Activated naive CD4-positive, alpha-beta T cell treated with Interleukin-2 at 50 U/mL for 16 hours (primary cell): Measurements from ENCODE around the gene NPC1L1.

Experiments
- DNase-seq: peaks from one replicate; pipeline ENCODE4 v3.0.0-alpha.2; 2020

Gene NPC1L1, protein sequence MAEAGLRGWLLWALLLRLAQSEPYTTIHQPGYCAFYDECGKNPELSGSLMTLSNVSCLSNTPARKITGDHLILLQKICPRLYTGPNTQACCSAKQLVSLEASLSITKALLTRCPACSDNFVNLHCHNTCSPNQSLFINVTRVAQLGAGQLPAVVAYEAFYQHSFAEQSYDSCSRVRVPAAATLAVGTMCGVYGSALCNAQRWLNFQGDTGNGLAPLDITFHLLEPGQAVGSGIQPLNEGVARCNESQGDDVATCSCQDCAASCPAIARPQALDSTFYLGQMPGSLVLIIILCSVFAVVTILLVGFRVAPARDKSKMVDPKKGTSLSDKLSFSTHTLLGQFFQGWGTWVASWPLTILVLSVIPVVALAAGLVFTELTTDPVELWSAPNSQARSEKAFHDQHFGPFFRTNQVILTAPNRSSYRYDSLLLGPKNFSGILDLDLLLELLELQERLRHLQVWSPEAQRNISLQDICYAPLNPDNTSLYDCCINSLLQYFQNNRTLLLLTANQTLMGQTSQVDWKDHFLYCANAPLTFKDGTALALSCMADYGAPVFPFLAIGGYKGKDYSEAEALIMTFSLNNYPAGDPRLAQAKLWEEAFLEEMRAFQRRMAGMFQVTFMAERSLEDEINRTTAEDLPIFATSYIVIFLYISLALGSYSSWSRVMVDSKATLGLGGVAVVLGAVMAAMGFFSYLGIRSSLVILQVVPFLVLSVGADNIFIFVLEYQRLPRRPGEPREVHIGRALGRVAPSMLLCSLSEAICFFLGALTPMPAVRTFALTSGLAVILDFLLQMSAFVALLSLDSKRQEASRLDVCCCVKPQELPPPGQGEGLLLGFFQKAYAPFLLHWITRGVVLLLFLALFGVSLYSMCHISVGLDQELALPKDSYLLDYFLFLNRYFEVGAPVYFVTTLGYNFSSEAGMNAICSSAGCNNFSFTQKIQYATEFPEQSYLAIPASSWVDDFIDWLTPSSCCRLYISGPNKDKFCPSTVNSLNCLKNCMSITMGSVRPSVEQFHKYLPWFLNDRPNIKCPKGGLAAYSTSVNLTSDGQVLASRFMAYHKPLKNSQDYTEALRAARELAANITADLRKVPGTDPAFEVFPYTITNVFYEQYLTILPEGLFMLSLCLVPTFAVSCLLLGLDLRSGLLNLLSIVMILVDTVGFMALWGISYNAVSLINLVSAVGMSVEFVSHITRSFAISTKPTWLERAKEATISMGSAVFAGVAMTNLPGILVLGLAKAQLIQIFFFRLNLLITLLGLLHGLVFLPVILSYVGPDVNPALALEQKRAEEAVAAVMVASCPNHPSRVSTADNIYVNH (N-terminal part only)

DNA sequence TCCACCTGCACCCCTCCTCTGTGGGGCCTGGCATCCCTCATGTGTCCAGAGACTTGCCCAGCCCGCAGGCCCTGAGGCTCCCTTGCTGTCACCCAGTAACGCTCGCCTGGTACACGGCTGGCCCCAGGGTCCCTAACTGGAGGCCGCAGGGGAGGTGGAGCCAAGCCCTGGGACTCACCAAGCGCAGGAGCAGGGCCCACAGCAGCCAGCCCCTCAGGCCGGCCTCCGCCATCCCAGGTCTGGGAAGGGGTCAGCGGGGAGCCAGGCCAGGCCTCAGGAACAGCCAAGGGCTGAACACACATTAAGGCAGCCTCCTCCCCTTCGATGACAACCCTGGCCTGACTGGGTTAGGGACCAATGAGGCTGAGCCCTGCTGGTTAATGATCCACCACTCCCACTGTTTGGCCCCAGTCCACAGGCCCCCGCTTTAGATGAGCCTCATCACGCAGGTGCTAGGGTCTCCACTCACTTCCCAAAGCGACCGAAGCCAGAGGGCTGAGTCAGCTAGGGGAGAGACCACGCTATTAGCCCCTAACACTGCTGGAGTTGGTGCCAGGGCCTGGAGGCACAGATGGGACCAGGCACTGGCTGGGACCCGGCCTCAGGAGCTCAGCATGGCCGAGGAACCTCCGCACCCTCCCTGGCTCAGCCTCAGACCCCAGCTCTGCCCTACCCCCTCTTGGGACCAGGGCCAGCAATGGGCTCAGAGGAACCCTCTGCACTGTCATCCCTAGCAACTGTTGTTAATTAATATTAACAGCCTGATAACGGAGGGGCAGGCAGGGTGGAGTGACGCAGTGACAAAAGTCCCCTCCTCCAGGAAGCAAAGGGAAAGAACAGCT lies at the start of gene NPC1L1:
NPC1L1 (minus strand) TSS at position 303 of the 842 bp plus-strand sequence; CDS start at position 232, 71 bp downstream.
- no peak for DNase-seq

DNA sequence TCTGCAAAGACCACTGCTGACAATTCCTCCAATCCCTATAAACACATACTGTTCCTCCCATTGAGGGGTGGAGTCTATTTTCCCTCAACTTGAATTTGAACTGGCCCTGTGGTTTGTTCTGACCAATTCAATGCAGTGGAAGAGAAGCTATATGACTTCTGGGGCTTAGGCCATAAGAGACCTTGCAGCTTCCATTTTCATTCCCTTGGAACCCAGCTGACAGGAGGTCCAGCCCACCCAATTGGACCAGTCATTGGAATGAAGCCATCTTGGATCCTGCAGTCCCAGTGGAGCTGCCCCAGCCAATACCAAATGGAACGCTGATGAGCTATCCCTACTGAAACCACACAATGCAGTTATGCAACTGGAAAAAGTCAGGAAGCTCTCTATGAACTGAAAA lies 49.8 kb upstream of the NPC1L1 start:
- no peak for DNase-seq

DNA sequence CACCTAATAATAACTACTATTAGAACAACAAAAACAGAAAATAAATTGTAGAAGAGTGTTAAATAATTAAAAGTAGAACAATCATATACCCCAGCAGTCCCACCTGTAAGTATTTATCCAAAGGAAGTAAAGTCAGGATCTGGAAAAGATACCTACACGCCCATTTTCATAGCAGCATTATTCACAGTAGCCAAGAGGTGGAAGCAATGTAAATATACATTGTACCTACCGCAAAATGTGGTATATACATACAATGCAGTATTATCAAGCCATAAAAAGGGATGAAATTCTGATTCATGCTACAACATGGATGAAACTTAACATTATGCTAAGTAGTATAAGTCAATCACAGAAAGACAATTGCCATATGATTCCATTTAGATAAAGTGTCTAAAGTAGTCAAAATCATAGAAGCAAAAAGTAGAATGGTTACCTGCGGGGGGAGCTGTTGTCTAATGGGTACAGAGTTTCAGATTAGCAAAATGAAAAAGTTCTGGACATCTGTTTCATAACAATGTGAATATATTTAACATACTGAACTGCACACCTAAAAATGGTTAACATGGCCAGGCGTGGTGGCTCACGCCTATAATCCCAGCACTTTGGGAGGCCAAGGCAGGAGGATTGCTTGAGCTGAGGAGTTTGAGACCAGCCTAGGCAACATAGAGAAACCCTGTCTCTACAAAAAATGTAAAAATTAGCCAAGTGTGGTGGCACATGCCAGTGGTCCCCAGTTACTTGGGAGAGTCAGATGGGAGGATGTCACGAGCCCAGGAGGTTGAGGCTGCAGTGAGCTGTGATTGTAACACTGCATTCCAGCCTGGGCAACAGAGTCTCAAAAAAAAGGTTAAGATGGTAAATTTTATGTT lies 46.9 kb upstream of the NPC1L1 start:
- DNase-seq = peak; percentile 62

DNA sequence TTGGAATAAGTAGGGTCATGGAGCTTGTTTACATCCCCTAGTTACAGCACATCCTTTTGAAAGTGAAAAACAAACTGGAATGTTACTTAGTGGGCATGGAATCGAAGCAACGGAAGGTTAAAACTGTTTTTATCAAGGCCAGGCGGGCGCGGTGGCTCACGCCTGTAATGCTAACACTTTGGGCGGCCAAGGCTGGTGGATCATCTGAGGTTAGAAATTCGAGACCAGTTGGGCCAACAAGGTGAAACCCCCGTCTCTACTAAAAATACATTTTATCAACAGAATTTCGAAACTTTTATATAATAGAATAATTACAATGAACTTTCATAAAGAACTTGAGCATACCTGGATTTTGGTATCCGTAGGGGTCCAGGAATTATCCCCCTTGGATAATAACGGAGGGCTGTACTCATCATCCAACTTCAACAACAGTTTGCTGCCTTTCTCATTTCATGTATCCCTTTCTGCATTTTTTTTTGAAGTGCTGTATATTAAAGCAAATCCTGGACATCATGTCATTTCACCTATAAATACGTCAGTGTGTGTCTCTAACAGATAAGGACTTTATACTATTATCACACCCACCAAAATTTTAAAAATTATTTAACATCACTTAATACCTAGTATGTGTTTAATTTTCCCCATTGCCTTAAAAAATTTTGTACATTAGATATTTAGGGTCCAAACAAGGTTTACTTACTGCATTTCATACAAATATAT lies 42.2 kb upstream of the NPC1L1 start:
- no peak for DNase-seq

DNA sequence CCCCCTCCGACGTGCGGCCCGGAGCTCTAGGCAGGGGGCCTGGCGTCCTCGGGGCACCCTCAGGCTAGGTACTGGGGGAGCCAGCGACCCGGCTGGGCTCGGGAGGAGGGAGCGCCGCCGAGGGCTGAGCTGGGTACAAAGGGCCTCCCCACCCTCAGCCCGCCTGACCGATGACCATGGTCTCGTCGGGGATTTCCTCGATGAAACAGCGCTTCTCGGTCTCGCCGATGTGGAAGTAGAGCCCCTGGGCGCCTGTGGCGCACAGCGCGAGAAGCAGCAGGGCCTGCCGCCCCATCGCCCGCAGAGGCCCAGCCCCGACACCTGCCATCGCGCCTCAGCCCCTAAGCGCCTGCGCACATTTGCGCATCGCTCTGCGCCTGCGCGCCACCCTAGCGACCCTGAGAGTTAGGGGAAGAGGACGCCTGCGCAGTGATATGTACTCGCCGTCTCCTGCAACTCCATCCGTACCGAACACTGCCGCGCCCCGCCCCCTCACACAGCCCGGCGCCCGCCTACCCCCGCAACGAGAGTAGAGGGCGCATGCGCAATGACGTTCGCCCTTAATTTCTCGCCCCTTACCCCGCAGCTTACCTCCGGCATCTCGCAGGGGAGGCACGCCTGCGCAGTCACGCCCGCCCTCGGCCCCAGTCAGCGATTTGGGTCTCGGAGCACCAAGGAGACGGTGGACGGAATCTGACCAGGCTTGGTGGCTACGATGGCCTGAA lies 40.9 kb upstream of the NPC1L1 start, which contains the start of gene TMED4:
TMED4 (minus strand) TSS at position 353 of the 725 bp plus-strand sequence; CDS start at position 328, 25 bp downstream.
- DNase-seq = peak; percentile 100

DNA sequence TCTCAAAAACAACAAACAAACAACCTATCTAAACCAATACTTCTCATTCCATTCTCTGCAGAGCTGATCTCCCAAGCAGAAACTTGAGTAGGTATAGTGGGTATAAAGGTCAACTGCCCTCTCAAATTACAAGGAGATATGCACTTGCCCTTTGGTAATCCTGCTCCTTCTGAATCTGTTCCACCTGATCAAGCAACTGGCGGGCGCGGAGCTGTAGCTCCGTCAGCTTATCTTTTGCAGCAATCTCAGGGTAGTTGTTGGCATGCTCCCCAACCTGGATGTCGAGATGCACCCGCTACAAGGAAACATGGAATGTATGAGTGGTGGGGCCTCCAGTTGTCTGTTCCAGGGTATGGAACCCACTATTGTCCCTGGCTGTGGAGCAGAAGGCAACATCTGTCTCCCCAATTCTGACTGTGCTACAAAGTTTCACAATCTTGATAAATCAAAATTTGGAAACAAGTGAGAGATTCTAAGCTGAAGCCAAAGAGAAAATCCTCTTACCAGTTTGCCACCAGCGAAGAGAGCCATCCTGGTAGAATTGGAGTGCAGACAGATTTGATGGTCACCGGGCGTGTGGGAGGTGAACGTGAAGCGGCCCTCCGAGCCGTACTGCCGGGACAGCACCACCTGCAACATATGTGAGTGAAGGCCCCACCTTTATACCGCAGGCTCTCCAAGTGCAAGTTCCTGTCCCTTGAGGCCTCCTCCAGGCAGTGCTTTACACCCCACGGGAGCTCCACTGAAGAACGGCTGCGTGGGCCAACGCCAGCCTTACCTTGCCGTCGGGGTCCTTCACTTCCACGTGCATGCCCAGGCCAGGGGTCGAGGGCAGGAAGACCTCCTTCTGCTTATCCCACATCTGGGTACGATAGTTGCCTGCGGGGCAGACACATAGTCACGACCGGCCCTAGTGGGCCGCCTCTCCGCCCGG lies 40.1 kb upstream of the NPC1L1 start:
- peak; percentile 45 for DNase-seq

DNA sequence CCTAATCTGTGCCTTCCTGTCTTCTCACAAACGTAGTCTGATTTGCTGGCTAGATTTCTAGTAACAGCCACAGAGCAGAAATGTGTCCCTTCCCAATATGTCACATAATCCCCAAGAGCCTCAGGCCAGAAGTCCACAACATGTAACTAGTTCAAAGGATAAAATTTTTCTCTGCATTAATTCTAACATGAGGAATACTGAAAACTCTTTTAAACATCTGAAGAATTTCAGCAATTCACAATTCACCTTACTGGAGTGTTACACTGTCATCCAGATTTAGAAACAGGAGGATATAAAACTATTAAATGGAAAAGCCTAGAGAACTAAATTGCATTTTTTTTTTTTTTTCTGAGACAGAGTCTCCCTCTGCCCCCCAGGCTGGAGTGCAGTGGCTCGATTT lies 35.1 kb upstream of the NPC1L1 start:
- no peak for DNase-seq

DNA sequence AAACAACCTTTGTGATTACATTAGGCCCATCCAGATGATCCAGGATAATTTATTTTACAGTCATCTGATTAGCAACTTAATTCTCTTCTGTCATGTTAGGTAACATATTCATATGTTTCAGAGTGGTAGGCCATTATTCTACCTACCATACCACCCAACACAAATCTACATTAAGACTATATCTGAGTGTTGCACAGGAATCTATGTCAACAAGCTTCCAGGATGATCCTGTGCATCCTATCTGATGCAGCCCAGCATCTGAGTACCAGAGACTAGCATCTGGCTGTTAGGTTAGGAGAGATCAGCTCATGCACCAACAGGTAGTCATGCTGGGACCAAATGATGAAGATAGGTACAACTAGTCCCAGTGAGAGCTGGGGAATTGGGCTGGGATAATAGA lies 33.9 kb upstream of the NPC1L1 start:
- DNase-seq = no peak

DNA sequence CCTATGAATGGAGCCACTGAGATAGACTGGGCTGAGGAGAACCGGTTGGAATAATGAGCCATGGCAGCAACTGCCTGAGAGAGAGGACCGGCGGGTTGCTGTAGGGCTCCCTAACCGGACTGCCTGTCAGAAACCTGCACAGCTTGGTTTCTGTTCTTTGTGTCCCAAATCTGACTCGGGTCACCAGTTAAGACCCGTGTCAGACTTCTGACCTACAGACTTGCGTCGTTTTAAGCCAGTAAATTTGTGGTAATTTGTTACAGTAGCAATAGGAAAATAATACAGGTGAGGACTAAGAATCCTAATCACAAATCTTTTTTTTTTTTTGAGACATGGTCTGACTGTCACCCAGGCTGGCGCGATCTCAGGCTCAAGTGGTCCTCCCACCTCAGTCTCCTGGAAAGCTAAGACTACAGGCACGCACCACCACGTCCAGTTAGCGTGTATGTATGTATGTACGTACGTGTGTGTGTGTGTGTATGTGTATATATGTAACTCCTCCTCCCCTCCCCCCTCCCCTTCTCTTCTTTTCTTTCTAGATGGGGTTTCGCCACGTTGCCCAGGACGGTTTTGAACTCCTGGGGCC lies 33.2 kb upstream of the NPC1L1 start:
- no peak for DNase-seq

DNA sequence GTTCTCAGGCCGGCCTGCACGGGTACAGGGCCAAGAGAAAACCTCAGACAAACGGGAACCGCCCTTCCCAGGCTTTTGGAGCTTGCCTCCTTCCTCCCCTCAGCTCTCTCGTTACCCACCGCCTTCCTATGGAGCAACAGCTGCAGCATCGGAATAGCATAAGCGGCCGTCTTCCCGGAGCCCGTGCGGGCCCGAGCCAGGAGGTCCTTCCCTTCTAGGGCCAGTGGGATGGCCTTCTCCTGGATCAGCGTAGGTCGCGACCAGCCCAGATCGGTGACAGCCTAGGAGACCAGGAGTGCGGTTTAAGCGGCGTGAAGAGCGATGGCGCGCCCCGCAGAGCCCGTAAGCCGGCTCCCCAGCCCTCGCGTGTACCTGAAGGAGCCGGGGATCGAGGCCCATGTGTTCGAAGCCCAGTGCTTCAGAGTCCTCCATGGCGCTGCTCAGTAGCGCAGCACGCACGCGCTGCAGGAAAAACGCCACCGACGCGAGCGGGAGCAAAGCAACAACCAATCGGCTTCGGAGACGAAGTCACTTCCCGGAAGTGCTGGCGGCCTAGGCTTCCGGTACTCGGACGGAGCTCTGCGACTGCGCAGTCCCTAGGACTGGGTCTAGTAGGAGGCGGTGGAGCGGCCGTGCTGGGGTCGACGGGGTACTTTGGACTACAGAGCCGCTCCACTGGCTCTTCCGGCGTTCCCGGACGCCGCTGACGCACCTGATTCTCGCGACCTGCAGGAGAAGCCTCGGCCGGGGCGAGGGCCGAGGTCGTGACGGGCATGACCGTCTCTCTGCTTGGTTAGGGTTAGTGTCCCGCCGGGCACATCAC lies 32.5 kb upstream of the NPC1L1 start, which contains the start of gene DDX56:
DDX56 (minus strand) TSS at position 445 of the 823 bp plus-strand sequence; CDS start at position 432, 13 bp downstream.
- peak; percentile 95 for DNase-seq

DNA sequence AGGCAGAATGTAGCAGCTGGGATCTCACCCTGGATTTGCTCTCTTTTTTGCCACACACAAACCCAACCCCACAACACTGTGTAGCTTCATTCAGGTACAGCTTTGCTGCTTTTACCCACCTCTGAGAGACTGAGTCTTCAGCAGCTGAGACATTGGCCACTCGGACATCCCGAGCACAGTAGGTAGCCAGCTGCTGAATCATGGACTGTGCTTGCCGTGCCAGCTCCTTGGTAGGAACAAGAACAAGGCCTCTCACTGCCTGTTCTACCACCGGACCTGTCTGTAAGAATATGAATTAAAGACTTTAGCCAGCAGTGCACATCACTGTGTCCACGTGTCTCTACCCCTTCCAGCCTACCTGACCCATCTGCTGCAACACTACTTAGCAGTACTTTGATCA lies 31.6 kb upstream of the NPC1L1 start:
- no peak for DNase-seq

DNA sequence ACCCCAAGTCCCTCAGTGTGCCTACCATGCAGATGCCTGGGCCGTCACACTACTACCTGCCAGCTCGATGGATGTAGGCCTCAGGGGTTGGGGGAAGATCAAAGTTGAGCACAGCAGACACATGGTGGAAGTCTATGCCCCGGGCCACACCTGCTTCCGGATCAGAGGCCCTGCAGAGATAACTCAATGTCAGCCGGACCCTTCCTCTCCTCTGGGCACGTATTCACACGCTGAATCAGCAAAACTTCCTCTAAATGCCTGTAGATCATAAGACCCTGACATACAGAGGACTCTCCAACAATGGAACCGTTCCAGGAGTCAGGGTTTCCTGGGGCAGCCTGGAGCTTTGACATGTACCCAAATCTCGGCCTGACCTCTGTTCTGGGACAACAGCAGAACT lies 28.8 kb upstream of the NPC1L1 start:
- DNase-seq = no peak

DNA sequence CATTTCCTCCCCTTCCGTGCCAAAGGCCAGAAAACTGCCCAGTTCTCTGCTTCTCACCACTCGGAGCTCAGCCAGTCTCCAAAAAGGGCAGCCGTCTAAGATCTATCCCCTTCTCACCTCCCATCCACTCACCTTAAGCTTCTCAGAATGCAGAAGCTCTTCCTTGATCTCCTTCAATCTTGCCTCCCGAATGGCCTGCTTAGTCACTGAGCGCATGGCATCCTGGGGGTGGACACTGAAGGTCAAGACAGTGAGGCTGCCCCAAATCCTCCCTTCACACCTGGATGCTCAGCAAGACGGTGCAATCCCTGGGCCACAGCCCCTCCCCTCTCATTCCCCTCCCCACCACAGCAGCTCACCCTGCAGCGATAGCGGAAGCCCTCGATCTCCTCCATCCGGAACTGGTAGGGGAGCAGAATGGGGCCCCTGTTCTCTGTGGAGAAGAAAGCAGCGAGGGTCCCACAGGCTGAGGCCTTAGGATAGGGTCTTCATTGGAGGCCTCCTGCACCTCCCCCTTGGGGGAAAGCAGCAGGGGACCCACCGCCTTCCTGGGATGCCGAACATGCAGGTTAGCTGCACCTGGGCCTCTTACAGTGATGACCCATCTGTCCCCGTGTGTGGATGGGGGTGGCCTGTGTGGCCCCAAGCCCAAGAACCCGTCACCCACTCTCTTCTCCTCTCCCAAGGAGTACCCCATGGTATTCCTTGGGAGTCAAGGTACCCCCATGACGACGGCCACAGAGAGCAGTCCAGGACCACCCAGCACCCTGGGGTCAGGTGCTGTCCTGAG lies 27.8 kb upstream of the NPC1L1 start:
- no peak for DNase-seq

DNA sequence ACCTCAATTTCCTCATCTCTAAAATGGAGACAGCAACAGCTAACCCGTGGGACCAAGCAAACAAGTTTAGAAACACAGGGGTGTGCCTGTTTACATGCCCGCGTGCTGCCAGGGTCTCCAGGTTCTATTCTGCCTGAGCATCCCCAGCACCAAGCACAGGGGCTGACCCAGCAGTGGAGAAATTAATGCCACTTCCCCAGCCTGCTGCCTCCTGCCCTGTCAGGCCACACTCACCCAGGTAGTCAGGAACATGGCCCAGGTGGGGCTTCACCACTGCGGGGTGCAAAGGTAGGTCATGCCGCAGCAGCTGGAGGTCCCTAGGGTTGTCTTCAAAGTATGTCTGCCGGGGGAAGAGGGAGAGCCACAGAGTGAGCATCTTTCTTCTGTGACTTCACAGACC lies 26.8 kb upstream of the NPC1L1 start:
- DNase-seq = no peak

DNA sequence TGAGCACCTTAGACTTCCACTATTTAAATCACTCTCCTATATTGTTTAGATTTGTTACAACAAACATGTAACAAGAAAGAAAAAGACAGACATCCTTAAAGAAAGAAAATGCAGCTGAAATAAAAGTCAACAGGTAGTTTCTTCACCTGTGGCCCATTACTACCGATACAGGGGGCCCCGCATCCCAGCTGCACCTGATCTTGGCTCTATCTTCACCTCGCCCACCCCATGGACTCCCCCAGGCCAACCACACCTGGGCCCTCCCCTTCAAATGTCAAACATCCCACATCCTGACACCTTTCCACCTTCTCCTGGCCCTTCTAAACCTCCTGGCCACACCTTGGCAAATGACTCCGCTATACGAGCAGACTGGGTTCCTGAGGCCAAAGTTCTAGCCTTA lies 25.6 kb upstream of the NPC1L1 start:
- no peak for DNase-seq
